Measurements from ENCODE around the gene TENT4A.

The TENT4A gene

GRCh38 chr5:6705088-6705487 lies 8.1 kb upstream of the TENT4A start:
- peak; percentile 72 for DNase-seq (ENCODE audit: low read depth)
- H3K4me3 ChIP-seq (ENCODE audit: low read depth, low read length): no peak overlapping the region
- TF ChIP-seq MAX (IDR thresholded peaks at IDR 0.05; ENCODE audit: low read depth, low read length) (peak; percentile 41; the same call in 1 of the 2 replicates), CTCF (IDR thresholded peaks at IDR 0.05; ENCODE audit: low read depth, low read length) (no peak), MYC (IDR thresholded peaks at IDR 0.05; ENCODE audit: low read depth, low read length) (peak; percentile 44; the same call in 1 of the 2 replicates), POLR2A (IDR thresholded peaks at IDR 0.05; ENCODE audit: extremely low read depth, insufficient read length) (no peak)

- no peak overlapping the region for H3K4me3 ChIP-seq (ENCODE audit: low read depth, low read length)
These were observed 7.3 kb upstream of the TENT4A start for GRCh38 chr5:6705959-6706358.

GRCh38 chr5:6707852-6708251 lies 5.4 kb upstream of the TENT4A start:
- TF ChIP-seq MAX (IDR thresholded peaks at IDR 0.05; ENCODE audit: low read depth, low read length) (no peak), CTCF (IDR thresholded peaks at IDR 0.05; ENCODE audit: low read depth, low read length) (no peak), POLR2A (IDR thresholded peaks at IDR 0.05; ENCODE audit: extremely low read depth, insufficient read length) (no peak), MYC (IDR thresholded peaks at IDR 0.05; ENCODE audit: low read depth, low read length) (no peak)
- H3K4me3 ChIP-seq (ENCODE audit: low read depth, low read length): no peak overlapping the region
- no peak for DNase-seq (ENCODE audit: low read depth)

More at GRCh38 chr5:6705959-6706358, 7.3 kb upstream of the TENT4A start:
- TF ChIP-seq POLR2A (IDR thresholded peaks at IDR 0.05; ENCODE audit: extremely low read depth, insufficient read length): no peak
- no peak for TF ChIP-seq MYC (IDR thresholded peaks at IDR 0.05; ENCODE audit: low read depth, low read length)
- TF ChIP-seq CTCF (IDR thresholded peaks at IDR 0.05; ENCODE audit: low read depth, low read length): no peak
- no peak for TF ChIP-seq MAX (IDR thresholded peaks at IDR 0.05; ENCODE audit: low read depth, low read length)
- no peak for DNase-seq (ENCODE audit: low read depth)

GRCh38 chr5:6708814-6709213 lies 4.4 kb upstream of the TENT4A start:
- DNase-seq (ENCODE audit: low read depth): no peak
- H3K4me3 ChIP-seq (ENCODE audit: low read depth, low read length): no peak overlapping the region
- no peak for TF ChIP-seq POLR2A (IDR thresholded peaks at IDR 0.05; ENCODE audit: extremely low read depth, insufficient read length)
- TF ChIP-seq CTCF (IDR thresholded peaks at IDR 0.05; ENCODE audit: low read depth, low read length): no peak

- no peak for TF ChIP-seq CTCF (IDR thresholded peaks at IDR 0.05; ENCODE audit: low read depth, low read length)
- TF ChIP-seq POLR2A (IDR thresholded peaks at IDR 0.05; ENCODE audit: extremely low read depth, insufficient read length): no peak
- TF ChIP-seq MAX (IDR thresholded peaks at IDR 0.05; ENCODE audit: low read depth, low read length): no peak
- no peak for TF ChIP-seq MYC (IDR thresholded peaks at IDR 0.05; ENCODE audit: low read depth, low read length)
- no peak for DNase-seq (ENCODE audit: low read depth)
- H3K4me3 ChIP-seq (ENCODE audit: low read depth, low read length): no peak overlapping the region
These were observed 3.2 kb upstream of the TENT4A start for GRCh38 chr5:6710070-6710469.

Measured in NB4 (cell line).